B cell (primary cell): ENCODE data around the gene CKMT1A. TPM values are rescaled to one million over a fixed set of nuclear protein-coding genes. Genes with fewer than 3 reads are reported as not detected.
A peak's percentile ranks its signal among the peaks of the same experiment; 100 is the strongest.
"Not testable (repeated sequence)": the region's sequence is repeated elsewhere in the genome, so short reads cannot be mapped to it uniquely, and the experiment has no call there.

Experiments used
- ATAC-seq: fragments of 200-7000 bp; cut with Tn5 transposase; one replicate; pipeline ENCODE4 v1.10.0; 2021; ENCODE audit warnings: low read depth, mild to moderate bottlenecking, moderate number of reproducible peaks, moderate library complexity
- CTCF ChIA-PET: fragments of 350-600 bp; sonication (Branson Sonifier 250); formaldehyde crosslinking; loops from one replicate; lab custom pipeline; 2021; ENCODE audit warnings: antibody characterized with exemption, inconsistent platforms; lab: Charles Lee
- POLR2A ChIA-PET: fragments of 350-600 bp; sonication (Branson Sonifier 250); formaldehyde crosslinking; loops from one replicate; lab custom pipeline; 2021; ENCODE audit warnings: antibody characterized with exemption; lab: Charles Lee
- DNase-seq: peaks from one replicate; pipeline ENCODE4 v3.0.0; 2013
- H2AFZ ChIP-seq: 2 replicates; pipeline ENCODE4 v1.6.1; 2012; ENCODE audit warnings: mild to moderate bottlenecking, low read depth, low read length; ENCODE audit not compliant: insufficient read depth, poor library complexity, severe bottlenecking
- H3K27ac ChIP-seq, 2 donors: 1 replicate in 1 of 2; 2 replicates in 1 of 2; pipeline ENCODE4 v1.5.1; 2012 to 2013; ENCODE audit warnings: low read length in 2 of 2, mild to moderate bottlenecking in 2 of 2, moderate library complexity in 1 of 2
- H3K27me3 ChIP-seq, 4 experiments: fragments of 200-600 bp in 1 of 4; sonication (generic) in 1 of 4; replicated peaks in 1 of 4; 1 replicate in 2 of 4; 2 replicates in 2 of 4; pipeline versions ENCODE4 v1.6.1 to v1.7.0; 2013 to 2016; ENCODE audit warnings: low read length in 3 of 4, mild to moderate bottlenecking in 2 of 4, mixed read lengths in 1 of 4, moderate library complexity in 1 of 4; ENCODE audit not compliant: insufficient read depth in 4 of 4, control insufficient read depth in 3 of 4; ENCODE audit errors: control extremely low read depth in 1 of 4
- H3K36me3 ChIP-seq, 2 experiments: replicated peaks in 1 of 2; 1 replicate in 1 of 2; 2 replicates in 1 of 2; pipeline versions ENCODE4 v1.6.1 to v1.7.1; 2013; ENCODE audit warnings: low read length in 1 of 2; ENCODE audit not compliant: insufficient read depth in 2 of 2, control insufficient read depth in 1 of 2; ENCODE audit errors: control extremely low read depth in 1 of 2, extremely low read depth in 1 of 2
- H3K4me1 ChIP-seq, 2 donors: fragments of 200-600 bp in 1 of 2; sonication (generic) in 1 of 2; 1 replicate in 1 of 2; 2 replicates in 1 of 2; pipeline versions ENCODE4 v1.5.1 to v1.6.1; 2013 to 2017; ENCODE audit warnings: low read length in 2 of 2; ENCODE audit not compliant: control insufficient read depth in 2 of 2, insufficient read depth in 2 of 2
- H3K4me2 ChIP-seq: replicated peaks from 2 replicates; pipeline ENCODE3; 2012; ENCODE audit warnings: mild to moderate bottlenecking, low read depth, low read length; ENCODE audit not compliant: poor library complexity, severe bottlenecking
- H3K4me3 ChIP-seq, 5 experiments: fragments of 200-600 bp in 1 of 5; sonication (generic) in 1 of 5; 1 replicate in 3 of 5; 2 replicates in 2 of 5; pipeline versions ENCODE4 v1.5.1 to v1.7.0; 2011 to 2016; ENCODE audit warnings: low read length in 4 of 5, mild to moderate bottlenecking in 4 of 5, low read depth in 2 of 5, control low read depth in 1 of 5, moderate library complexity in 1 of 5; ENCODE audit not compliant: insufficient read depth in 1 of 5; ENCODE audit errors: control extremely low read depth in 1 of 5, extremely low read depth in 1 of 5
- H3K79me2 ChIP-seq: fragments of 200-600 bp; sonication (generic); one replicate; pipeline ENCODE4 v1.6.0; 2016; ENCODE audit warnings: low read length; ENCODE audit not compliant: control insufficient read depth, insufficient read depth
- H3K9ac ChIP-seq: fragments of 200-600 bp; sonication (generic); 2 replicates; pipeline ENCODE4 v1.6.1; 2017; ENCODE audit warnings: mild to moderate bottlenecking, low read length, moderate library complexity
- H3K9me3 ChIP-seq, 3 donors: one replicate each; pipeline versions ENCODE4 v1.6.1 to v1.7.1; 2013; ENCODE audit warnings: low read length in 2 of 3; ENCODE audit not compliant: control insufficient read depth in 2 of 3, insufficient read depth in 1 of 3; ENCODE audit errors: control extremely low read depth in 1 of 3
- H4K20me1 ChIP-seq: 2 replicates; pipeline ENCODE4 v1.6.0; 2012; ENCODE audit warnings: mild to moderate bottlenecking, low read length; ENCODE audit not compliant: insufficient read depth, control insufficient read depth, poor library complexity, severe bottlenecking
- H3K27ac Mint-ChIP-seq: one replicate; pipeline ENCODE4 v1.8.0; 2021; ENCODE audit warnings: mixed read lengths
- H3K27me3 Mint-ChIP-seq: one replicate; pipeline ENCODE4 v1.8.0; 2021; ENCODE audit warnings: mixed read lengths
- H3K4me1 Mint-ChIP-seq: one replicate; pipeline ENCODE4 v1.8.0; 2021; ENCODE audit warnings: mixed read lengths
- H3K4me3 Mint-ChIP-seq: one replicate; pipeline ENCODE4 v1.8.0; 2021; ENCODE audit warnings: mixed read lengths
- H3K9me3 Mint-ChIP-seq: one replicate; pipeline ENCODE4 v1.8.0; 2022; ENCODE audit warnings: mixed read lengths; ENCODE audit not compliant: insufficient read depth
- EZH2 ChIP-seq: IDR thresholded peaks from 2 replicates; pipeline ENCODE4 v1.6.1; 2012; ENCODE audit warnings: borderline replicate concordance, low read depth, mild to moderate bottlenecking, moderate library complexity, low read length; ENCODE audit not compliant: insufficient read depth, poor library complexity, severe bottlenecking
- WGBS: methylation state at CpG from one replicate; pipeline ENCODE4 v1.1.5; 2013; ENCODE audit warnings: missing lambda C conversion rate; ENCODE audit not compliant: insufficient coverage; 5-methylcytosine and 5-hydroxymethylcytosine counted together
- intact Hi-C: fragments of 100-400 bp; cut with micrococcal nuclease; formaldehyde crosslinking; loops from one replicate; pipeline ENCODE4 v1.10.0; 2022
- polyA minus RNA-seq: library from RNA; depleted of rRNA, polyadenylated mRNA; stranded (reverse); fragments of >200 nt; gene quantifications from 2 replicates; pipeline ENCODE4 v1.2.3, GENCODE V29; 2012
- polyA plus RNA-seq: library from polyadenylated mRNA; depleted of rRNA; stranded (reverse); fragments of >200 nt; gene quantifications from 2 replicates; pipeline ENCODE4 v1.2.3, GENCODE V29; 2012
- total RNA-seq, 2 donors: library from RNA; stranded (reverse); fragments of 120-200 nt in 1 of 2; gene quantifications; 1 replicate in 1 of 2; 2 replicates in 1 of 2; pipeline versions ENCODE4 v1.2.3 to v1.2.4, GENCODE V29; 2013 to 2022
- TF ChIP-seq, protein P1 (sequence below): fragments of 200-600 bp; IDR thresholded peaks from one replicate; pipeline ENCODE4 v1.8.0; 2022; ENCODE audit warnings: antibody characterized with exemption, mild to moderate bottlenecking

The CKMT1A gene
- total RNA-seq (not detected in 2 replicates), polyA plus RNA-seq (0.12 TPM in 1 of 2 replicates, not detected in the other), polyA minus RNA-seq (not detected in 2 replicates)
- not detected for total RNA-seq (2013)

DNA sequence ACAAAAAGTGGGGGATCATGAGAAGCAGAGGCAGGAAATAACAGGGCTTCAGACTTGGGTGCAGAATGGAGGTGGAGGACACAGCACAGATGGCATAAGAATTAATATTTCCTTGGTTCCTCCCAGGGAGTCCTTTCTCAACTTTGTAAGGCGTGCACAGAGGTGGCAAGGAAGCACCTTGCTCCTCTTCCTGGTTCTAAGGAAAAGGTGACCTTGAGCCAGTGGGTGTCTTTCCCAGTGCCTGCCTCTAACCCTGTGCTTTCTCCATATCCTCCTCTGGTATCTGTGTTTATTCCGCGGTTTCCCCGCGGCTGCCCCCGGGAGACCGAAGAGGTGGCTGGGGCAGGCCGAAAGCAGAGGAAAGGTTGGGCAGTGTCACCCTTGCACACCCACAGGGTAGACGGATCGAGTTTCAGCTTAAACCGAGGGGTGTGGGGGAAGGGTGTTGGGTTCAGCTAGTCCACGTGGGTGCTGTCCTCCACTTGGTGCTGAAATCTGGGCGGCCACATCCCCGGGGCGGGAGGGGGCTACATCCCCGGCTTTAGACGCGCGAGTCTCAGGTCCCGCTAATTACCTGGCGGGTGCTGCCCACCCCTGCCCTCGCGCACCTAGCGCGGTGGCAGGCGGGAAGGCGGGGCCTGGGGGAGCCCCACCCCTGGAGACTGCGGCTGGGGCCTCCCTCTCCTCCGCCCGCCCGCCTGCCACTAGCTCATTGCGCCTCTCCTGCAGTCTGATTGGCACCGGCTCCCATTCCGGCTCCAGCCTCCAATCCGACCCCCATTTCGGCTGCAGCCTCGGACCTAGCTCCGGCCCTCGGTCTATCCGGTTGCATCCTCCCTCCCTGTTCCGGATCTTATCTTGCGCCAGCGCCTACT is at the start of gene CKMT1A:
TSS of gene CKMT1A (plus strand) at position 712 of the 875 bp plus-strand sequence. CDS start 192 bp downstream, outside the sequence.
- WGBS, result no CpG with 5 or more reads among the region's 43 CpGs
- intact Hi-C loops, CTCF ChIA-PET, POLR2A ChIA-PET, H3K27me3 ChIP-seq, H3K4me2 ChIP-seq, H3K4me3 ChIP-seq, H3K4me1 ChIP-seq, H3K79me2 ChIP-seq, H3K27ac Mint-ChIP-seq, H3K9ac ChIP-seq, H3K4me3 Mint-ChIP-seq, H3K4me1 Mint-ChIP-seq, ATAC-seq, H2AFZ ChIP-seq, H3K36me3 ChIP-seq, H3K27ac ChIP-seq, H3K9me3 Mint-ChIP-seq, H4K20me1 ChIP-seq, H3K9me3 ChIP-seq, DNase-seq: not testable (repeated sequence)
- H3K27me3 Mint-ChIP-seq, result peaks cover 14% of the 10 kb centered on the region

DNA sequence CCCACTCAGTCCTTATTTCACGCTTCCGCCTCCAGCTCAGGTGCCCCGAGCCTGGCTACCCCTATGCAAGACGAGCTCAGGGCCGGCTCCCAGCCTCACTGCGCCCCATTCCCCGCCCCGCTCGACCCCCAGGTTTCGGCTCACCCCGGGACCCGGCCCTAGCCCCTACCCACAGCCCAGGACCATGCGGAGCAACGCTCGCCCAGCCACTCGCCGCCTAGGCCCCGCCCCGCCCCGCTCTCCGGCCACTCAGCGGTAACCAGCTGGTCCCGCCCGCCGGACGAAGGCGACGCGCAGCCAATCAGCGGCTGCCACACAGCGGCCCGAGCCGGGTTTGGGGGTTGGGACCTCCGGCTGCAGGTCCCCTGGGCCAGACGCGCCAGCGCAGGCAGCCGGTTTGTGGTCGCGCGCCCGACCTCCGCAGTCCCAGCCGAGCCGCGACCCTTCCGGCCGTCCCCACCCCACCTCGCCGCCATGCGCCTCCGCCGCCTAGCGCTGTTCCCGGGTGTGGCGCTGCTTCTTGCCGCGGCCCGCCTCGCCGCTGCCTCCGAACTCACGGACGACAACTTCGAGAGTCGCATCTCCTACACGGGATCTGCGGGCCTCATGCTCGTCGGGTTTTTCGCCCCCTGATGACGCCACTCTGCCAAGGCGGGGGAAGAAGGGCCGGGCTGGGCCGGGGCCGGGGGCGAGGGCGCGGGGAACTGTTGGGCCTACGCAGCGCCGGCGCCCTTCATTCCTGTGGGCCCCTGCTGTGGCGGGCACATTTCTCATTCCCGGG is 44.8 kb upstream of the CKMT1A start, which contains the start of gene CATSPER2:
TSS of gene CATSPER2 (minus strand) at position 196 of the 781 bp plus-strand sequence. CDS start 783 bp downstream, outside the sequence.
- TF ChIP-seq EZH2, result no peak
- TF ChIP-seq, protein P1, sequence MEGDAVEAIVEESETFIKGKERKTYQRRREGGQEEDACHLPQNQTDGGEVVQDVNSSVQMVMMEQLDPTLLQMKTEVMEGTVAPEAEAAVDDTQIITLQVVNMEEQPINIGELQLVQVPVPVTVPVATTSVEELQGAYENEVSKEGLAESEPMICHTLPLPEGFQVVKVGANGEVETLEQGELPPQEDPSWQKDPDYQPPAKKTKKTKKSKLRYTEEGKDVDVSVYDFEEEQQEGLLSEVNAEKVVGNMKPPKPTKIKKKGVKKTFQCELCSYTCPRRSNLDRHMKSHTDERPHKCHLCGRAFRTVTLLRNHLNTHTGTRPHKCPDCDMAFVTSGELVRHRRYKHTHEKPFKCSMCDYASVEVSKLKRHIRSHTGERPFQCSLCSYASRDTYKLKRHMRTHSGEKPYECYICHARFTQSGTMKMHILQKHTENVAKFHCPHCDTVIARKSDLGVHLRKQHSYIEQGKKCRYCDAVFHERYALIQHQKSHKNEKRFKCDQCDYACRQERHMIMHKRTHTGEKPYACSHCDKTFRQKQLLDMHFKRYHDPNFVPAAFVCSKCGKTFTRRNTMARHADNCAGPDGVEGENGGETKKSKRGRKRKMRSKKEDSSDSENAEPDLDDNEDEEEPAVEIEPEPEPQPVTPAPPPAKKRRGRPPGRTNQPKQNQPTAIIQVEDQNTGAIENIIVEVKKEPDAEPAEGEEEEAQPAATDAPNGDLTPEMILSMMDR, result no peak
- no peak within 1 kb of the TSS for H3K9ac ChIP-seq
- Mint-ChIP-seq H3K4me1 (peaks cover 8% of the 10 kb centered on the region), H3K27ac (no peak within 1 kb of the TSS), H3K27me3 (no peaks in the 10 kb centered on the region), H3K9me3 (no peaks in the 10 kb centered on the region), H3K4me3 (no peak within 1 kb of the TSS)
- ATAC-seq (peak; percentile 62), DNase-seq (no peak)
- 97% methylated on average over 85 of the region's 85 CpGs for WGBS
- H3K4me3 ChIP-seq, result no peak within 1 kb of the TSS
- H3K9me3 ChIP-seq, result no peaks in the 10 kb centered on the region
- H4K20me1 ChIP-seq, result no peaks in the 10 kb centered on the region
- H3K27me3 ChIP-seq, result no peaks in the 10 kb centered on the region
- ChIA-PET POLR2A (no interaction called here), CTCF (no interaction called here)
- H3K4me1 ChIP-seq, result peaks cover 0 to 3% of the 10 kb centered on the region in 2 donors
- H3K27ac ChIP-seq, result no peak within 1 kb of the TSS
- intact Hi-C loops, result no loop called here
- H3K79me2 ChIP-seq, result no peaks in the 10 kb centered on the region
- H3K4me2 ChIP-seq, result no peak within 1 kb of the TSS
- peaks cover 0 to 3% of the 10 kb centered on the region in 2 experiments for H3K36me3 ChIP-seq
- H2AFZ ChIP-seq, result no peak within 1 kb of the TSS

- H4K20me1 ChIP-seq, H3K9me3 Mint-ChIP-seq, POLR2A ChIA-PET, H3K9me3 ChIP-seq, H3K4me2 ChIP-seq, H3K9ac ChIP-seq, H3K4me3 Mint-ChIP-seq, H3K4me1 ChIP-seq, intact Hi-C loops, H3K27me3 Mint-ChIP-seq, DNase-seq, H3K4me3 ChIP-seq, H3K27me3 ChIP-seq, H3K4me1 Mint-ChIP-seq, H2AFZ ChIP-seq, CTCF ChIA-PET, H3K27ac Mint-ChIP-seq, H3K27ac ChIP-seq, H3K79me2 ChIP-seq, H3K36me3 ChIP-seq: not testable (repeated sequence)
- 100% methylated on average over 6 of the region's 16 CpGs for WGBS
- ATAC-seq, result peak; percentile 41
Measured at GRCh38 chr15:43649430-43649926, 44.2 kb upstream of the CKMT1A start.
